ENCODE results near the gene DSCAML1. TPM values are rescaled to one million over a fixed set of nuclear protein-coding genes. Genes with fewer than 3 reads are reported as not detected.
"Not testable (repeated sequence)": the region's sequence is repeated elsewhere in the genome, so short reads cannot be mapped to it uniquely, and the experiment has no call there.

DSCAML1 gene
- total RNA-seq, 1 donor from 2014 or later = 1.3 TPM

- Histone ChIP-seq H3K27me3 (no peaks in the 10 kb centered on the region), H3K27ac (no peak overlapping the region), H3K9me3 (no peaks in the 10 kb centered on the region), H3K4me1 (no peaks in the 10 kb centered on the region), H3K36me3 (no peaks in the 10 kb centered on the region), H3K4me3 (no peak overlapping the region)
- ATAC-seq (no peak), DNase-seq (no peak)
- TF ChIP-seq CTCF (IDR thresholded peaks at IDR 0.05) = no peak
- intact Hi-C loops (cut with DNase I) = no loop called here
These were observed 30.4 kb downstream of the DSCAML1 start for GRCh38 chr11:117766576-117766975.

- no peaks in the 10 kb centered on the region for H3K36me3 ChIP-seq
- intact Hi-C loops (cut with DNase I) = no loop called here
- DNase-seq = no peak
- H3K4me1 ChIP-seq = no peaks in the 10 kb centered on the region
- no peak for ATAC-seq
- TF ChIP-seq CTCF (IDR thresholded peaks at IDR 0.05) = no peak
- H3K9me3 ChIP-seq = no peaks in the 10 kb centered on the region
- no peak overlapping the region for H3K27ac ChIP-seq
- H3K4me3 ChIP-seq = no peak overlapping the region
- H3K27me3 ChIP-seq = no peaks in the 10 kb centered on the region
These were observed 31.0 kb downstream of the DSCAML1 start for GRCh38 chr11:117766026-117766425.

GRCh38 chr11:117765068-117765467 lies 31.9 kb downstream of the DSCAML1 start:
- Histone ChIP-seq H3K4me1 (no peaks in the 10 kb centered on the region), H3K4me3 (no peak overlapping the region), H3K36me3 (no peaks in the 10 kb centered on the region), H3K27ac (no peak overlapping the region), H3K27me3 (no peaks in the 10 kb centered on the region), H3K9me3 (no peaks in the 10 kb centered on the region)
- TF ChIP-seq CTCF (IDR thresholded peaks at IDR 0.05) = no peak
- intact Hi-C loops (cut with DNase I) = no loop called here
- no peak for ATAC-seq
- no peak for DNase-seq

- H3K27ac ChIP-seq; ATAC-seq; intact Hi-C loops (cut with DNase I); H3K4me1 ChIP-seq; H3K9me3 ChIP-seq; H3K4me3 ChIP-seq; DNase-seq; H3K27me3 ChIP-seq; H3K36me3 ChIP-seq: not testable (repeated sequence)
These were observed 33.6 kb downstream of the DSCAML1 start for GRCh38 chr11:117763465-117763864.

GRCh38 chr11:117761993-117762392 lies 35.0 kb downstream of the DSCAML1 start:
- DNase-seq (no peak), ATAC-seq (no peak)
- H3K4me1 ChIP-seq = no peaks in the 10 kb centered on the region
- H3K27me3 ChIP-seq = no peaks in the 10 kb centered on the region
- intact Hi-C loops (cut with DNase I) = no loop called here
- H3K4me3 ChIP-seq = no peak overlapping the region
- no peak overlapping the region for H3K27ac ChIP-seq
- H3K9me3 ChIP-seq = no peaks in the 10 kb centered on the region
- TF ChIP-seq CTCF (IDR thresholded peaks at IDR 0.05) = no peak
- H3K36me3 ChIP-seq = no peaks in the 10 kb centered on the region

GRCh38 chr11:117759305-117759704 lies 37.7 kb downstream of the DSCAML1 start:
- no peak for ATAC-seq
- no peaks in the 10 kb centered on the region for H3K36me3 ChIP-seq
- no peak overlapping the region for H3K27ac ChIP-seq
- no peak for TF ChIP-seq CTCF (IDR thresholded peaks at IDR 0.05)
- no peak overlapping the region for H3K4me3 ChIP-seq
- intact Hi-C loops (cut with DNase I) = no loop called here
- H3K9me3 ChIP-seq = no peaks in the 10 kb centered on the region
- H3K27me3 ChIP-seq = no peaks in the 10 kb centered on the region
- no peak for DNase-seq
- no peaks in the 10 kb centered on the region for H3K4me1 ChIP-seq
